ENCODE measurements around the gene PISD.
A peak's percentile ranks its signal among the peaks of the same experiment; 100 is the strongest.

Gene PISD

GRCh38 chr22:31628969-31629708 lies 32.9 kb downstream of the PISD start:
- no peaks in the 10 kb centered on the region for H3K9me2 ChIP-seq (replicated peaks; ENCODE audit: insufficient read depth, low read length)
- peaks cover 9% of the 10 kb centered on the region for H3K36me3 ChIP-seq (ENCODE audit: low read length)
- H3K79me2 ChIP-seq (ENCODE audit: insufficient read depth, low read length), result peaks cover 74% of the 10 kb centered on the region
- peak overlapping the region; percentile 87 for H3K27ac ChIP-seq (ENCODE audit: low read depth, low read length)
- no peak overlapping the region for H3K4me3 ChIP-seq (ENCODE audit: insufficient read depth, low read length, poor library complexity, severe bottlenecking)
- H3F3A ChIP-seq (ENCODE audit: insufficient read depth), result peaks cover 31% of the 10 kb centered on the region
- H3K9me3 ChIP-seq (ENCODE audit: insufficient read depth, low read length), result no peaks in the 10 kb centered on the region
- TF ChIP-seq, protein P1, sequence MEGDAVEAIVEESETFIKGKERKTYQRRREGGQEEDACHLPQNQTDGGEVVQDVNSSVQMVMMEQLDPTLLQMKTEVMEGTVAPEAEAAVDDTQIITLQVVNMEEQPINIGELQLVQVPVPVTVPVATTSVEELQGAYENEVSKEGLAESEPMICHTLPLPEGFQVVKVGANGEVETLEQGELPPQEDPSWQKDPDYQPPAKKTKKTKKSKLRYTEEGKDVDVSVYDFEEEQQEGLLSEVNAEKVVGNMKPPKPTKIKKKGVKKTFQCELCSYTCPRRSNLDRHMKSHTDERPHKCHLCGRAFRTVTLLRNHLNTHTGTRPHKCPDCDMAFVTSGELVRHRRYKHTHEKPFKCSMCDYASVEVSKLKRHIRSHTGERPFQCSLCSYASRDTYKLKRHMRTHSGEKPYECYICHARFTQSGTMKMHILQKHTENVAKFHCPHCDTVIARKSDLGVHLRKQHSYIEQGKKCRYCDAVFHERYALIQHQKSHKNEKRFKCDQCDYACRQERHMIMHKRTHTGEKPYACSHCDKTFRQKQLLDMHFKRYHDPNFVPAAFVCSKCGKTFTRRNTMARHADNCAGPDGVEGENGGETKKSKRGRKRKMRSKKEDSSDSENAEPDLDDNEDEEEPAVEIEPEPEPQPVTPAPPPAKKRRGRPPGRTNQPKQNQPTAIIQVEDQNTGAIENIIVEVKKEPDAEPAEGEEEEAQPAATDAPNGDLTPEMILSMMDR (IDR thresholded peaks at IDR 0.05; ENCODE audit: insufficient read depth, low read length, poor library complexity, severe bottlenecking), result peak; percentile 20
- no peak for TF ChIP-seq EZH2phosphoT487 (conservative IDR thresholded peaks at IDR 0.05; ENCODE audit: low read length)
- no peaks in the 10 kb centered on the region for H3K27me3 ChIP-seq (ENCODE audit: low read length)
- no peak overlapping the region for H3K4me2 ChIP-seq (ENCODE audit: low read depth, low read length, poor library complexity, severe bottlenecking)
- no peak overlapping the region; the same call in 1 of the 2 replicates for H3K9ac ChIP-seq (ENCODE audit: low read length)
- no peaks in the 10 kb centered on the region for H4K20me1 ChIP-seq (ENCODE audit: low read depth, low read length)
- H2AFZ ChIP-seq (ENCODE audit: low read depth, low read length, severe bottlenecking), result no peak overlapping the region

DNA sequence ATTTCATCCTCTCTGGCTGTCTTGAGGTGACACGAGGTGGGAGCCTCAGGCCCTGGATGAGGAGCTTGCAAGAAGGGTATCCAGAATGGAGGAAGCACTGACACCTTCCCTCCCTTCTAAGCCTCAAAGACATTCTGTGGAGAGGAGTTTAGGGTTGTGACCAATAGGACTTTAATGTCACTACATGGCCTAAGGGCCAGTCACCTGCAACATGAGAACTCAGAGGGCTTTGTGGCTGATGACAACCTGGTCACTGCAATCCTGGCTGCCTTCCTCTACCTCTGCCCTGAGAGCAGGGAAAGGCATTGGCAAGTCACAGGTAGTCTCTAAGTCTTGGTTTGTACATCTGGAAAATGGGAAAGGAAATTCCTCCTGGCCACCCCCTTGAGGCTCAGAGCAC lies 33.7 kb downstream of the PISD start:
- peaks cover 27% of the 10 kb centered on the region; the same call in 1 of the 2 replicates for H3F3A ChIP-seq (ENCODE audit: insufficient read depth)
- no peak for TF ChIP-seq EZH2phosphoT487 (conservative IDR thresholded peaks at IDR 0.05; ENCODE audit: low read length)
- TF ChIP-seq, protein P1 (IDR thresholded peaks at IDR 0.05; ENCODE audit: insufficient read depth, low read length, poor library complexity, severe bottlenecking), result no peak
- H3K27me3 ChIP-seq (ENCODE audit: low read length), result no peaks in the 10 kb centered on the region
- peaks cover 70% of the 10 kb centered on the region for H3K79me2 ChIP-seq (ENCODE audit: insufficient read depth, low read length)
- peaks cover 9% of the 10 kb centered on the region for H3K36me3 ChIP-seq (ENCODE audit: low read length)
- H3K9me3 ChIP-seq (ENCODE audit: insufficient read depth, low read length), result no peaks in the 10 kb centered on the region
- H4K20me1 ChIP-seq (ENCODE audit: low read depth, low read length), result no peaks in the 10 kb centered on the region
- no peak overlapping the region for H3K4me2 ChIP-seq (ENCODE audit: low read depth, low read length, poor library complexity, severe bottlenecking)
- no peak overlapping the region for H2AFZ ChIP-seq (ENCODE audit: low read depth, low read length, severe bottlenecking)
- 0 out of 2 replicates have a peak overlapping the region, but pooled peaks have one; percentile 5 for H3K27ac ChIP-seq (ENCODE audit: low read depth, low read length)
- H3K9me2 ChIP-seq (replicated peaks; ENCODE audit: insufficient read depth, low read length), result no peaks in the 10 kb centered on the region
- no peak overlapping the region for H3K4me3 ChIP-seq (ENCODE audit: insufficient read depth, low read length, poor library complexity, severe bottlenecking)
- H3K9ac ChIP-seq (ENCODE audit: low read length), result no peak overlapping the region

- H3K27me3 ChIP-seq (ENCODE audit: low read length), result no peaks in the 10 kb centered on the region
- H3K36me3 ChIP-seq (ENCODE audit: low read length), result peaks cover 2% of the 10 kb centered on the region; the same call in 1 of the 2 replicates
- no peak overlapping the region for H2AFZ ChIP-seq (ENCODE audit: low read depth, low read length, severe bottlenecking)
- H3K9me2 ChIP-seq (replicated peaks; ENCODE audit: insufficient read depth, low read length), result no peaks in the 10 kb centered on the region
- H3K27ac ChIP-seq (ENCODE audit: low read depth, low read length), result 0 out of 2 replicates have a peak overlapping the region, but pooled peaks have one; percentile 3
- TF ChIP-seq EZH2phosphoT487 (conservative IDR thresholded peaks at IDR 0.05; ENCODE audit: low read length), result no peak
- TF ChIP-seq, protein P1 (IDR thresholded peaks at IDR 0.05; ENCODE audit: insufficient read depth, low read length, poor library complexity, severe bottlenecking), result no peak
- H3K4me2 ChIP-seq (ENCODE audit: low read depth, low read length, poor library complexity, severe bottlenecking), result no peak overlapping the region
- H3K9ac ChIP-seq (ENCODE audit: low read length), result no peak overlapping the region
- peaks cover 60% of the 10 kb centered on the region for H3K79me2 ChIP-seq (ENCODE audit: insufficient read depth, low read length)
- H3K9me3 ChIP-seq (ENCODE audit: insufficient read depth, low read length), result no peaks in the 10 kb centered on the region
- H3K4me3 ChIP-seq (ENCODE audit: insufficient read depth, low read length, poor library complexity, severe bottlenecking), result no peak overlapping the region
- peaks cover 17% of the 10 kb centered on the region; the same call in 1 of the 2 replicates for H3F3A ChIP-seq (ENCODE audit: insufficient read depth)
- no peaks in the 10 kb centered on the region for H4K20me1 ChIP-seq (ENCODE audit: low read depth, low read length)
These were observed 34.7 kb downstream of the PISD start for GRCh38 chr22:31627223-31627731.
